ENCODE measurements around the gene CYP4Z1. TPM values are rescaled to one million over a fixed set of nuclear protein-coding genes. Genes with fewer than 3 reads are reported as not detected.
"Not testable (repeated sequence)": the region's sequence is repeated elsewhere in the genome, so short reads cannot be mapped to it uniquely, and the experiment has no call there.

Gene CYP4Z1
- total and polyA plus RNA-seq, 8 donors = 0.80 to 8.9 (median 5.5) TPM; not detected in 5

GRCh38 chr1:47106792-47107191, 39.8 kb downstream of the CYP4Z1 start:
- TF ChIP-seq POLR2AphosphoS5 (IDR thresholded peaks at IDR 0.05) (no peak), EP300 (IDR thresholded peaks at IDR 0.05) (no peak)
- TF ChIP-seq, protein P1, sequence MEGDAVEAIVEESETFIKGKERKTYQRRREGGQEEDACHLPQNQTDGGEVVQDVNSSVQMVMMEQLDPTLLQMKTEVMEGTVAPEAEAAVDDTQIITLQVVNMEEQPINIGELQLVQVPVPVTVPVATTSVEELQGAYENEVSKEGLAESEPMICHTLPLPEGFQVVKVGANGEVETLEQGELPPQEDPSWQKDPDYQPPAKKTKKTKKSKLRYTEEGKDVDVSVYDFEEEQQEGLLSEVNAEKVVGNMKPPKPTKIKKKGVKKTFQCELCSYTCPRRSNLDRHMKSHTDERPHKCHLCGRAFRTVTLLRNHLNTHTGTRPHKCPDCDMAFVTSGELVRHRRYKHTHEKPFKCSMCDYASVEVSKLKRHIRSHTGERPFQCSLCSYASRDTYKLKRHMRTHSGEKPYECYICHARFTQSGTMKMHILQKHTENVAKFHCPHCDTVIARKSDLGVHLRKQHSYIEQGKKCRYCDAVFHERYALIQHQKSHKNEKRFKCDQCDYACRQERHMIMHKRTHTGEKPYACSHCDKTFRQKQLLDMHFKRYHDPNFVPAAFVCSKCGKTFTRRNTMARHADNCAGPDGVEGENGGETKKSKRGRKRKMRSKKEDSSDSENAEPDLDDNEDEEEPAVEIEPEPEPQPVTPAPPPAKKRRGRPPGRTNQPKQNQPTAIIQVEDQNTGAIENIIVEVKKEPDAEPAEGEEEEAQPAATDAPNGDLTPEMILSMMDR (IDR thresholded peaks at IDR 0.05) = no peak
- Histone ChIP-seq H3K27me3 (no peaks in the 10 kb centered on the region), H3K4me3 (no peak overlapping the region), H3K4me1 (no peaks in the 10 kb centered on the region), H3K36me3 (no peaks in the 10 kb centered on the region), H3K27ac (no peak overlapping the region), H3K9me3 (peaks cover 0 to 20% (median 5%) of the 10 kb centered on the region in 4 donors)
- WGBS, 5 donors = 83 to 91% (median 89%) methylated on average over 3 of the region's 3 CpGs
- DNase-seq = no peak
- intact Hi-C loops (cut with DNase I; ENCODE audit: low total_unique reads) = no loop called here

GRCh38 chr1:47107851-47108574, 41.0 kb downstream of the CYP4Z1 start:
- H3K9me3 ChIP-seq = peaks cover 0 to 12% (median 1%) of the 10 kb centered on the region in 4 donors
- H3K4me3 ChIP-seq; H3K27ac ChIP-seq; H3K4me1 ChIP-seq; intact Hi-C loops (cut with DNase I; ENCODE audit: low total_unique reads); H3K27me3 ChIP-seq; H3K36me3 ChIP-seq: not testable (repeated sequence)
- WGBS, 5 donors = 53 to 58% (median 55%) methylated on average over 7 to 10 of the region's 10 CpGs
- DNase-seq = peak in 1 of 2 donors; percentile 22

DNA sequence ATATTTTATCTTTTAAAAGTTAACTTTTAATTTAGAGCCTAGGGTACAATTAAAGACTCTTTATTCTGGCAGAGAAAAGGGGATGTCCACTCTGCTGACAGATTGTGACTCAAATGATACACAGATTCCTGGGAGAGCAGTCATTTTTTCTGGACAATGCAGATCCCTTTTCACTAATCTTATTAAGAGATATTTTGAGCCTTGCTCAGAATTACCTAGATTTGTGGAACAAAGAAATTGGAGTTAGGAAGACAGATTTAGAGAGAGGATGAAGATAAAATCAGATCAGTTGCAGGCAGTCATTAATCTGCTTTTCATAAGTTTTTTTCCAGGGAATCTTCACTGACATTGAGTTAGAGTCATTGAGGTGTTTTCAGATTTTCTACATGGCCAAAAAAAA, 42.5 kb downstream of the CYP4Z1 start:
- H3K4me3 ChIP-seq; H3K36me3 ChIP-seq; H3K4me1 ChIP-seq; DNase-seq; intact Hi-C loops (cut with DNase I; ENCODE audit: low total_unique reads); H3K27ac ChIP-seq; H3K27me3 ChIP-seq; H3K9me3 ChIP-seq: not testable (repeated sequence)

DNA sequence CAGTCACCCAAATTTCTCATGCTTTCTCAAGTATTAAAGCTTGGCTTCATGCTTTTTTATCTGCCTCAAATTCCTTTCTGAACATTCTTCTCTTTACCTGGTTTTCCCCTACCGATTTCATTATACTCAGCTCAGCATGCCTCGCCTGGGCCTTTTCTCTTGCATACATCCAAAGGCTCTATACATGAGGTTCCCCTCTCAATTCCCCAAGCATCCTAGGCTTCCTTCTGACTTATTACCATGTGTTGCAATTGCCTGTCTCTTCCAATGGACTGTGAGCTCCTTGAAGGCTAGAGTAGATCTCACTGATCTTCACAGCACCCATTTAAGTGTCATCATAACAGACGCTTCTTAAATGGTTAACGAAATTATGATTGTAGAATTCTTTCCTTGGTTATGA, 46.1 kb downstream of the CYP4Z1 start:
- Histone ChIP-seq H3K27ac (no peak overlapping the region), H3K9me3 (no peaks in the 10 kb centered on the region), H3K4me3 (no peak overlapping the region), H3K36me3 (no peaks in the 10 kb centered on the region), H3K4me1 (no peaks in the 10 kb centered on the region), H3K27me3 (no peaks in the 10 kb centered on the region)
- DNase-seq = no peak
- 79 to 89% (median 88%) methylated on average over 4 of the region's 4 CpGs for WGBS, 5 donors
- intact Hi-C loops (cut with DNase I; ENCODE audit: low total_unique reads) = no loop called here
- TF ChIP-seq POLR2A (IDR thresholded peaks at IDR 0.05) (no peak), POLR2AphosphoS5 (IDR thresholded peaks at IDR 0.05) (no peak), EP300 (IDR thresholded peaks at IDR 0.05) (no peak)
- TF ChIP-seq, protein P1 (IDR thresholded peaks at IDR 0.05) = no peak

DNA sequence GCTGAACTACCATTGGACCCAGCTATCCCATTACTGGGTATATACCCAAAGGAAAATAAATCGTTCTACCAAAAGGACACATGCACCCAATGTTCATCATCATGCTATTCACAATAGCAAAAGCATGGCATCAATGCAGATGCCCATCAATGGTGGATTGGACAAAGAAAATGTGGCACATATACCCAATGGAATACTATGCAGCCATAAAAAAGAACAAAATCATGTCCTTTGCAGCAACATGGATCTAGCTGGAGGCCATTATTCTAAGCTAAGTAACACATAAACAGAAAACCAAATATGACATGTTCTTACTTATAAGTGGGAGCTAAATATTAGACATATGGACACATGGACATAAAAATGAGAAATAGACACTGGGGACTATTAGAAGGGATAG, 54.0 kb downstream of the CYP4Z1 start:
- H3K4me3 ChIP-seq; H3K27me3 ChIP-seq; intact Hi-C loops (cut with DNase I; ENCODE audit: low total_unique reads); H3K36me3 ChIP-seq; DNase-seq; H3K9me3 ChIP-seq; H3K27ac ChIP-seq; H3K4me1 ChIP-seq: not testable (repeated sequence)
- 78 to 91% (median 84%) methylated on average over 1 of the region's 1 CpG for WGBS, 5 donors

- DNase-seq; H3K9me3 ChIP-seq; H3K27me3 ChIP-seq; intact Hi-C loops (cut with DNase I; ENCODE audit: low total_unique reads); H3K36me3 ChIP-seq; H3K4me1 ChIP-seq; H3K27ac ChIP-seq; H3K4me3 ChIP-seq: not testable (repeated sequence)
Observed at GRCh38 chr1:47124834-47125233, 57.8 kb downstream of the CYP4Z1 start.

GRCh38 chr1:47126997-47127396, 60.0 kb downstream of the CYP4Z1 start:
- H3K36me3 ChIP-seq; H3K9me3 ChIP-seq; H3K27ac ChIP-seq; H3K4me1 ChIP-seq; H3K27me3 ChIP-seq; DNase-seq; intact Hi-C loops (cut with DNase I; ENCODE audit: low total_unique reads); H3K4me3 ChIP-seq: not testable (repeated sequence)
- 96 to 100% (median 98%) methylated on average over 2 of the region's 2 CpGs for WGBS, 5 donors

Measured in stomach (tissue), 9 donors.